HepG2 (cell line): ENCODE data around the gene CHN2. TPM values are rescaled to one million over a fixed set of nuclear protein-coding genes. Genes with fewer than 3 reads are reported as not detected.

ENCODE experiments used
- ATAC-seq: fragments of 200-7000 bp; cut with Tn5 transposase; 3 replicates; pipeline ENCODE4 v1.9.1; 2020; ENCODE audit warnings: mild to moderate bottlenecking, moderate library complexity
- BruUV-seq: library from RNA; stranded (reverse); fragments of 400-500 nt; replicated peaks from 2 replicates; lab custom pipeline; 2021; lab: Mats Ljungman, UMichigan
- CTCF ChIA-PET: fragments of 300-600 bp; formaldehyde crosslinking; extraction: SDS; loops from one replicate; lab custom pipeline; 2021; ENCODE audit warnings: low total read pairs, inconsistent platforms, low intra/inter-chr PET ratio; lab: Yijun Ruan, JAX
- POLR2A ChIA-PET: fragments of 350-600 bp; sonication (Branson Sonifier 250); formaldehyde crosslinking; loops from one replicate; lab custom pipeline; 2020; ENCODE audit warnings: antibody characterized with exemption, inconsistent platforms; lab: Yijun Ruan, JAX
- DNase-seq: peaks from one replicate; pipeline ENCODE4 v3.0.0-alpha.2; 2015; ENCODE audit warnings: low spot score
- FAIRE-seq: peaks from 3 replicates; lab custom pipeline; 2011; peaks lifted over from hg19 to GRCh38; lab: Jason Lieb, UNC
- H2AFZ ChIP-seq: one replicate; pipeline ENCODE4 v1.6.1; 2011; ENCODE audit warnings: low read length, inconsistent platforms
- H3K27ac ChIP-seq: fragments of 300-600 bp; 3 replicates; pipeline ENCODE4 v1.8.0; 2011; ENCODE audit warnings: mixed run types, mild to moderate bottlenecking, mixed read lengths, low read length, inconsistent platforms; ENCODE audit not compliant: insufficient read depth; ENCODE audit errors: extremely low read length
- H3K27me3 ChIP-seq, 2 experiments: fragments of 200-600 bp in 1 of 2; 2 replicates in 1 of 2; 3 replicates in 1 of 2; pipeline versions ENCODE4 v1.6.0 to v1.8.0; 2011; ENCODE audit warnings: low read length in 2 of 2, mild to moderate bottlenecking in 2 of 2, moderate library complexity in 2 of 2, inconsistent platforms in 1 of 2; ENCODE audit not compliant: insufficient read depth in 2 of 2, control insufficient read depth in 1 of 2
- H3K36me3 ChIP-seq, 2 experiments: fragments of 200-600 bp in 1 of 2; replicated peaks in 1 of 2; 2 replicates in 1 of 2; 3 replicates in 1 of 2; pipeline versions ENCODE4 v1.5.1 to v1.8.0; 2011; ENCODE audit warnings: low read length in 2 of 2, inconsistent platforms in 1 of 2; ENCODE audit not compliant: insufficient read depth in 2 of 2, control insufficient read depth in 1 of 2
- H3K4me1 ChIP-seq: 2 replicates; pipeline ENCODE4 v1.5.1; 2012; ENCODE audit warnings: low read length, inconsistent platforms; ENCODE audit not compliant: insufficient read depth
- H3K4me2 ChIP-seq: 2 replicates; pipeline ENCODE4 v1.6.0; 2011; ENCODE audit warnings: low read depth, low read length, inconsistent platforms
- H3K4me3 ChIP-seq, 3 experiments: fragments of 200-600 bp in 1 of 3; sonication (generic), shearing (Covaris generic) in 1 of 3; replicated peaks in 1 of 3; 2 replicates each; pipeline ENCODE4 v1.5.1; 2011 to 2016; ENCODE audit warnings: low read length in 3 of 3, inconsistent platforms in 2 of 3, low read depth in 2 of 3, mild to moderate bottlenecking in 2 of 3, control low read depth in 1 of 3, mixed read lengths in 1 of 3; ENCODE audit not compliant: insufficient read depth in 1 of 3
- H3K79me2 ChIP-seq: one replicate; pipeline ENCODE4 v1.6.1; 2011; ENCODE audit warnings: low read length, inconsistent platforms; ENCODE audit not compliant: insufficient read depth
- H3K9ac ChIP-seq: 2 replicates; pipeline ENCODE4 v1.6.0; 2011; ENCODE audit warnings: mild to moderate bottlenecking, low read depth, low read length, inconsistent platforms; ENCODE audit not compliant: insufficient read depth
- H3K9me3 ChIP-seq: 2 replicates; pipeline ENCODE4 v1.5.1; 2012; ENCODE audit warnings: mild to moderate bottlenecking, low read length
- H4K20me1 ChIP-seq: 2 replicates; pipeline ENCODE4 v1.6.0; 2011; ENCODE audit warnings: inconsistent platforms, mild to moderate bottlenecking, low read length, moderate library complexity; ENCODE audit not compliant: insufficient read depth
- SALL1 ChIP-seq: sonication (generic); formaldehyde crosslinking; IDR thresholded peaks from 2 replicates; pipeline ENCODE4 v1.8.0; 2022; ENCODE audit warnings: mild to moderate bottlenecking, missing genetic modification reagents
- SRF ChIP-seq: IDR thresholded peaks from 2 replicates; pipeline ENCODE4 v1.6.1; 2011; ENCODE audit warnings: mild to moderate bottlenecking, low read depth, low read length, moderate library complexity
- XRCC5 ChIP-seq: fragments of 200-400 bp; formaldehyde crosslinking; optimal IDR thresholded peaks from 2 replicates; pipeline ENCODE3; 2017; ENCODE audit warnings: mild to moderate bottlenecking, low read length
- ZBTB38 ChIP-seq: sonication (generic); formaldehyde crosslinking; IDR thresholded peaks from 2 replicates; pipeline ENCODE4 v1.5.1; 2020; ENCODE audit warnings: mild to moderate bottlenecking, missing genetic modification reagents
- ZFX ChIP-seq: sonication (generic); formaldehyde crosslinking; IDR thresholded peaks from 2 replicates; pipeline ENCODE4 v1.4.0; 2020; ENCODE audit warnings: mild to moderate bottlenecking, low read depth, missing genetic modification reagents, moderate library complexity
- ZNF792 ChIP-seq: IDR thresholded peaks from 2 replicates; pipeline ENCODE4 v1.6.1; 2016
- WGBS: methylation state at CpG from one replicate; pipeline ENCODE4 v1.1.6; 2017; ENCODE audit warnings: low lambda C conversion rate; 5-methylcytosine and 5-hydroxymethylcytosine counted together
- in situ Hi-C: cut with HindIII; loops from 2 replicates; pipeline ENCODE4 v1.10.0; 2017; ENCODE audit warnings: low pct_unique_long_range_greater_than_20kb; ENCODE audit not compliant: extremely low pct_ligation_motif_present
- intact Hi-C: fragments of 100-400 bp; cut with micrococcal nuclease; formaldehyde crosslinking; loops from one replicate; pipeline ENCODE4 v1.10.0; 2022; ENCODE audit not compliant: unreplicated experiment
- polyA plus RNA-seq, 8 experiments: library from polyadenylated mRNA; depleted of rRNA in 3 of 8; stranded (reverse) in 7 of 8; unstranded in 1 of 8; fragments of >200 nt; fragmentation: Illumina TruSeq in 4 of 8; extraction: Trizol in 4 of 8; gene quantifications; 2 replicates each; pipeline versions ENCODE4 v1.2.1 to v1.2.3, GENCODE V29; 2011 to 2016; ENCODE audit warnings: low read depth in 4 of 8, missing spikeins in 1 of 8, mixed read lengths in 1 of 8; ENCODE audit not compliant: insufficient read depth in 1 of 8
- total RNA-seq, 5 experiments: library from RNA; depleted of rRNA; stranded (reverse); fragments of >200 nt; fragmentation: Illumina TruSeq; extraction: Trizol; gene quantifications; 2 replicates each; pipeline ENCODE4 v1.2.3, GENCODE V29; 2016; ENCODE audit warnings: low read depth in 1 of 5
- TF ChIP-seq, protein P1 (sequence below): sonication (generic); formaldehyde crosslinking; IDR thresholded peaks from 2 replicates; pipeline ENCODE4 v1.5.1; 2020; ENCODE audit warnings: mild to moderate bottlenecking, missing genetic modification reagents, moderate library complexity

The CHN2 gene
- total and polyA plus RNA-seq, 2 of the 13 experiments (the other 11 are each of a cell fraction or from before 2014, with no cell fraction given) = 23.5 to 30.5 TPM

GRCh38 chr7:29292886-29293658, 98.5 kb downstream of the CHN2 start:
- in situ Hi-C loops = no loop called here
- no peak for FAIRE-seq

More at GRCh38 chr7:29292886-29293658, 98.5 kb downstream of the CHN2 start:
- Histone ChIP-seq H3K9ac (peak overlapping the region; percentile 19), H3K4me2 (peak overlapping the region; percentile 79), H3K79me2 (peaks cover 49% of the 10 kb centered on the region), H4K20me1 (no peaks in the 10 kb centered on the region), H3K27ac (peak overlapping the region; percentile 84), H3K9me3 (no peaks in the 10 kb centered on the region), H3K36me3 (peaks cover 2 to 7% of the 10 kb centered on the region in 2 experiments; a peak in 2 of 5 replicates), H3K4me1 (peaks cover 98% of the 10 kb centered on the region), H2AFZ (no peak overlapping the region), H3K4me3 (no peak overlapping the region), H3K27me3 (no peaks in the 10 kb centered on the region)
- WGBS = 87% methylated on average over 12 of the region's 12 CpGs
- intact Hi-C loops = loop anchor here (5.0 kb wide), 3 partner anchors 46 to 101 kb away; partner anchors contain the start of gene CHN2
- no TSS peak for BruUV-seq
- ChIA-PET CTCF (no interaction called here), POLR2A (interaction anchor here (1.2 to 1.3 kb wide), 4 partner anchors 45 to 103 kb away, joined by 3 to 14 read pairs (median 4); no protein-coding TSS in a partner anchor)
- TF ChIP-seq SALL1 = peak; percentile 34
- no peak for TF ChIP-seq ZNF792 (CRISPR knock-in tag)
- TF ChIP-seq ZFX (CRISPR knock-in tag) = 0 out of 2 replicates have a peak, but pooled peaks have one; percentile 10
- TF ChIP-seq, protein P1, sequence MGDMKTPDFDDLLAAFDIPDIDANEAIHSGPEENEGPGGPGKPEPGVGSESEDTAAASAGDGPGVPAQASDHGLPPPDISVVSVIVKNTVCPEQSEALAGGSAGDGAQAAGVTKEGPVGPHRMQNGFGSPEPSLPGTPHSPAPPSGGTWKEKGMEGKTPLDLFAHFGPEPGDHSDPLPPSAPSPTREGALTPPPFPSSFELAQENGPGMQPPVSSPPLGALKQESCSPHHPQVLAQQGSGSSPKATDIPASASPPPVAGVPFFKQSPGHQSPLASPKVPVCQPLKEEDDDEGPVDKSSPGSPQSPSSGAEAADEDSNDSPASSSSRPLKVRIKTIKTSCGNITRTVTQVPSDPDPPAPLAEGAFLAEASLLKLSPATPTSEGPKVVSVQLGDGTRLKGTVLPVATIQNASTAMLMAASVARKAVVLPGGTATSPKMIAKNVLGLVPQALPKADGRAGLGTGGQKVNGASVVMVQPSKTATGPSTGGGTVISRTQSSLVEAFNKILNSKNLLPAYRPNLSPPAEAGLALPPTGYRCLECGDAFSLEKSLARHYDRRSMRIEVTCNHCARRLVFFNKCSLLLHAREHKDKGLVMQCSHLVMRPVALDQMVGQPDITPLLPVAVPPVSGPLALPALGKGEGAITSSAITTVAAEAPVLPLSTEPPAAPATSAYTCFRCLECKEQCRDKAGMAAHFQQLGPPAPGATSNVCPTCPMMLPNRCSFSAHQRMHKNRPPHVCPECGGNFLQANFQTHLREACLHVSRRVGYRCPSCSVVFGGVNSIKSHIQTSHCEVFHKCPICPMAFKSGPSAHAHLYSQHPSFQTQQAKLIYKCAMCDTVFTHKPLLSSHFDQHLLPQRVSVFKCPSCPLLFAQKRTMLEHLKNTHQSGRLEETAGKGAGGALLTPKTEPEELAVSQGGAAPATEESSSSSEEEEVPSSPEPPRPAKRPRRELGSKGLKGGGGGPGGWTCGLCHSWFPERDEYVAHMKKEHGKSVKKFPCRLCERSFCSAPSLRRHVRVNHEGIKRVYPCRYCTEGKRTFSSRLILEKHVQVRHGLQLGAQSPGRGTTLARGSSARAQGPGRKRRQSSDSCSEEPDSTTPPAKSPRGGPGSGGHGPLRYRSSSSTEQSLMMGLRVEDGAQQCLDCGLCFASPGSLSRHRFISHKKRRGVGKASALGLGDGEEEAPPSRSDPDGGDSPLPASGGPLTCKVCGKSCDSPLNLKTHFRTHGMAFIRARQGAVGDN = peak; percentile 50
- TF ChIP-seq ZBTB38 (CRISPR knock-in tag) = peak; percentile 57; the same call in 1 of the 2 replicates
- peak; percentile 84 for TF ChIP-seq SRF
- TF ChIP-seq XRCC5 = no peak
- ATAC-seq (no peak), DNase-seq (no peak)
